HG02678 (cell line): ENCODE data around the gene EZH1.

Experiments
- ATAC-seq: cut with Tn5 transposase; IDR thresholded peaks from one replicate; pipeline ENCODE4 v1.9.1; 2021; ENCODE audit warnings: mild to moderate bottlenecking, moderate library complexity; ENCODE audit not compliant: unreplicated experiment

Gene EZH1

GRCh38 chr17:42684929-42685556 is 59.8 kb downstream of the EZH1 start:
- no peak for ATAC-seq

- no peak for ATAC-seq
These were observed 61.3 kb downstream of the EZH1 start for GRCh38 chr17:42683407-42684034.

GRCh38 chr17:42682722-42683403 is 62.0 kb downstream of the EZH1 start:
- no peak for ATAC-seq

GRCh38 chr17:42681976-42682721 is 62.7 kb downstream of the EZH1 start, which contains the start of gene CNTNAP1:
CNTNAP1 (plus strand) TSS chr17:42682531; CDS start chr17:42682830, 299 bp downstream.
- no peak for ATAC-seq

GRCh38 chr17:42680331-42680808 is 64.5 kb downstream of the EZH1 start:
- no peak for ATAC-seq

GRCh38 chr17:42679492-42680330 is 65.1 kb downstream of the EZH1 start:
- no peak for ATAC-seq

GRCh38 chr17:42678951-42679491 is 65.8 kb downstream of the EZH1 start:
- ATAC-seq: no peak

GRCh38 chr17:42677921-42678781 is 66.7 kb downstream of the EZH1 start:
- ATAC-seq: peak; percentile 27

- ATAC-seq: peak; percentile 68
These were observed 67.6 kb downstream of the EZH1 start for GRCh38 chr17:42677012-42677857.

- ATAC-seq: no peak
These were observed 68.3 kb downstream of the EZH1 start, which contains the start of gene PLEKHH3 for GRCh38 chr17:42676424-42677011. PLEKHH3 (minus strand) TSS chr17:42676994; CDS start chr17:42676563, 431 bp downstream.

- ATAC-seq: no peak
These were observed 68.8 kb downstream of the EZH1 start for GRCh38 chr17:42675965-42676423.

- no peak for ATAC-seq
These were observed 69.4 kb downstream of the EZH1 start for GRCh38 chr17:42675348-42675964.

GRCh38 chr17:42674755-42675347 is 70.0 kb downstream of the EZH1 start:
- ATAC-seq: no peak

- ATAC-seq: no peak
These were observed 70.7 kb downstream of the EZH1 start for GRCh38 chr17:42673885-42674754.

- ATAC-seq: no peak
These were observed 71.5 kb downstream of the EZH1 start for GRCh38 chr17:42673266-42673884.
